Panc1 (cell line): ENCODE data around the gene PRPF19.

ENCODE experiments used
- CTCF ChIP-seq: fragments of 450-650 bp; IDR thresholded peaks from 2 replicates; pipeline ENCODE4 v1.5.1; 2017; ENCODE audit warnings: mild to moderate bottlenecking
- POLR2AphosphoS5 ChIP-seq: IDR thresholded peaks from 2 replicates; pipeline ENCODE4 v1.6.1; 2012; ENCODE audit warnings: mild to moderate bottlenecking, low read depth, low read length, moderate library complexity
- REST ChIP-seq, 2 experiments: IDR thresholded peaks; 2 replicates each; pipeline ENCODE4 v1.6.1; 2011 to 2012; ENCODE audit warnings: low read depth in 2 of 2, control low read depth in 1 of 2, low read length in 1 of 2, mild to moderate bottlenecking in 1 of 2, moderate library complexity in 1 of 2; ENCODE audit not compliant: insufficient read depth in 1 of 2
- SIN3A ChIP-seq: IDR thresholded peaks from 2 replicates; pipeline ENCODE4 v1.6.1; 2012; ENCODE audit warnings: low read depth, mild to moderate bottlenecking, low read length, moderate library complexity, borderline replicate concordance; ENCODE audit not compliant: insufficient read depth
- TCF7L2 ChIP-seq: IDR thresholded peaks from 2 replicates; pipeline ENCODE4 v1.6.1; 2011; ENCODE audit warnings: mild to moderate bottlenecking, low read depth, low read length, inconsistent platforms

- TF ChIP-seq CTCF (no peak), TCF7L2 (no peak), POLR2AphosphoS5 (no peak), SIN3A (no peak), REST (IDR thresholded peaks at IDR 0.05; ENCODE audit: insufficient read depth in 1 of 2, low read depth in 2 of 2, low read length in 1 of 2) (no peak)
Observed at GRCh38 chr11:60880643-60881282, 25.6 kb downstream of the PRPF19 start.
